Nephron (organoid): ENCODE results near the gene RYR3.

Source experiments
- H3K27ac Mint-ChIP-seq, 3 experiments: 2 replicates each; pipeline ENCODE4 v1.8.0; 2020; ENCODE audit warnings: mixed read lengths in 3 of 3, mild to moderate bottlenecking in 2 of 3, moderate library complexity in 1 of 3
- H3K27me3 Mint-ChIP-seq: 2 replicates; pipeline ENCODE4 v1.8.0; 2021; ENCODE audit warnings: low read depth, mild to moderate bottlenecking, moderate library complexity, mixed read lengths
- H3K36me3 Mint-ChIP-seq: 2 replicates; pipeline ENCODE4 v1.8.0; 2020; ENCODE audit warnings: low read depth, mixed read lengths
- H3K4me1 Mint-ChIP-seq: 2 replicates; pipeline ENCODE4 v1.8.0; 2020; ENCODE audit warnings: mixed read lengths
- H3K4me3 Mint-ChIP-seq, 3 experiments: 2 replicates each; pipeline ENCODE4 v1.8.0; 2020; ENCODE audit warnings: mild to moderate bottlenecking in 3 of 3, mixed read lengths in 3 of 3, moderate library complexity in 2 of 3
- H3K9me3 Mint-ChIP-seq: 2 replicates; pipeline ENCODE4 v1.8.0; 2020; ENCODE audit warnings: mixed read lengths
- TF ChIP-seq, protein P1 (sequence below), 3 experiments: fragments of 200-600 bp; sonication (generic); IDR thresholded peaks; one replicate each; pipeline ENCODE4 v1.5.0; 2021; ENCODE audit warnings: antibody characterized with exemption in 3 of 3; ENCODE audit not compliant: unreplicated experiment in 3 of 3

Gene RYR3

DNA sequence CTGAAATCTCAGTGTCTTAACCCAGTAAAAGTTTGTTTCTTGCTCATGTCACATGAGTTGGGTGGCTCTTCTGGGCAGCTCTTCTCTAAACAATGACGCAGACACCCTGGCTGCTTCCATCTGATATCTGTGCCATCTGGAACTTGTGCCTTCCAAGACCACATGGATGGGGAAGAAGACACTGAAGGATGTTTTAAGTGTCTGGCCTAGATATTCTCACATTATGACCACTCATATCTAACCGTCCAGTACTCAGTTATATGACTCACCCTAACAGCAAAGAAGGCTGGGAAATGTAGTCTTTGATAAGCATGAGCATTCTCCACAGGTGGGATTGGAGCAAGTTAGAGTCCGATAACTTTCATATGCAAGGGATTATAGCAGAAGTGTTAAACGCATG lies 66.4 kb downstream of the RYR3 start:
- no peak overlapping the region for H3K4me3 Mint-ChIP-seq
- peaks cover 6% of the 10 kb centered on the region for H3K4me1 Mint-ChIP-seq
- TF ChIP-seq, protein P1, sequence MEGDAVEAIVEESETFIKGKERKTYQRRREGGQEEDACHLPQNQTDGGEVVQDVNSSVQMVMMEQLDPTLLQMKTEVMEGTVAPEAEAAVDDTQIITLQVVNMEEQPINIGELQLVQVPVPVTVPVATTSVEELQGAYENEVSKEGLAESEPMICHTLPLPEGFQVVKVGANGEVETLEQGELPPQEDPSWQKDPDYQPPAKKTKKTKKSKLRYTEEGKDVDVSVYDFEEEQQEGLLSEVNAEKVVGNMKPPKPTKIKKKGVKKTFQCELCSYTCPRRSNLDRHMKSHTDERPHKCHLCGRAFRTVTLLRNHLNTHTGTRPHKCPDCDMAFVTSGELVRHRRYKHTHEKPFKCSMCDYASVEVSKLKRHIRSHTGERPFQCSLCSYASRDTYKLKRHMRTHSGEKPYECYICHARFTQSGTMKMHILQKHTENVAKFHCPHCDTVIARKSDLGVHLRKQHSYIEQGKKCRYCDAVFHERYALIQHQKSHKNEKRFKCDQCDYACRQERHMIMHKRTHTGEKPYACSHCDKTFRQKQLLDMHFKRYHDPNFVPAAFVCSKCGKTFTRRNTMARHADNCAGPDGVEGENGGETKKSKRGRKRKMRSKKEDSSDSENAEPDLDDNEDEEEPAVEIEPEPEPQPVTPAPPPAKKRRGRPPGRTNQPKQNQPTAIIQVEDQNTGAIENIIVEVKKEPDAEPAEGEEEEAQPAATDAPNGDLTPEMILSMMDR (IDR thresholded peaks at IDR 0.05; ENCODE audit: unreplicated experiment in 3 of 3), result no peak
- H3K9me3 Mint-ChIP-seq, result no peaks in the 10 kb centered on the region
- no peaks in the 10 kb centered on the region for H3K36me3 Mint-ChIP-seq
- H3K27ac Mint-ChIP-seq, result no peak overlapping the region
- H3K27me3 Mint-ChIP-seq, result peaks cover 4% of the 10 kb centered on the region

DNA sequence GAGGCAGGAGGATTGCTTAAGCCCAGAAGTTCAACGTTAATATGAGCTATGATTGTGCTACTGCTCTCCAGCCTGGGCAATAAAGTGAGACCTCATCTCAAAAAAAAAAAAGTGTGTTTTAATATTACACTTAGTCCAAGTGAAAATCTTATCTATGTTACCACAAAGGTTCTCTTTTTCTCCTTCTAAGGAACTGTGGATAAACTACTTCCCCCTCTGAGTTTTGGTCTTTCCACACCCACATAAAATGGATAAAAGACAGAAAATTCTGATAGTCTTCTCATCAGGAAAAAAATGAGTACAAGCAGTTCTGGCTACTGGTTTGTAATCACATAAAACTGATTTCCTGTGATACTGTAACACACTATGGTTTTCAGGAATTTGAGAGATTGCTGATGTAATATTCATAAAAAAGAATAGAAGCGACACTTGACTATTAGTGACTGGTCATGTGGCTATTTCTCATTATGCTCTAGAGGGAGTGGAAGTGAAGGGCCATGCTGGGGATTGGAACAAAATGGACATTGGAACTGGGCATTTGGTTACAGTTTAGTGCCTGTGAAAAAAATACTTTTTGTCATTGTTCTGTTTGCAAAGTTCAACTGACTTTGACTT lies 68.2 kb downstream of the RYR3 start:
- H3K9me3 Mint-ChIP-seq, result no peaks in the 10 kb centered on the region
- peaks cover 5% of the 10 kb centered on the region for H3K4me1 Mint-ChIP-seq
- no peaks in the 10 kb centered on the region for H3K27me3 Mint-ChIP-seq
- H3K27ac Mint-ChIP-seq, result no peak overlapping the region
- TF ChIP-seq, protein P1 (IDR thresholded peaks at IDR 0.05; ENCODE audit: unreplicated experiment in 3 of 3), result no peak
- no peaks in the 10 kb centered on the region for H3K36me3 Mint-ChIP-seq
- H3K4me3 Mint-ChIP-seq, result no peak overlapping the region

DNA sequence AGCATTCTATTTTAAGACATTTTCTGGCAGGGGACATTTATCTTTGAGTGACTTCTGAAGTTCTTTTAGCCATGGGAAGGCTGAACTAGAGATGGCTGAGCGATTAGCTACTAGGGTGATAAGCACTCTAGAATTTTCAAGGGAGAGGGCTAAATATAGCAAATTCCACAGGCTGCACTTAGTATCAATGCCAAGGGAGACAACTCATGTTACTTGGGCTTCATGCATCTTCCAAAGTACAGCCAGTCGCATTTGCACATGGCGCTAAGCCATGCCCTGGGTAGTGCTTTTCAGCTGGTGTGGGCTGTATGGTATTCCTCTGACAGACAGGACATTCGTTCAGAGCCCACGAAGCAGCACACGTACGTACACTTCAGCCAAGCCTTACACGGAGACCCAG lies 69.6 kb downstream of the RYR3 start:
- no peaks in the 10 kb centered on the region for H3K9me3 Mint-ChIP-seq
- H3K36me3 Mint-ChIP-seq, result no peaks in the 10 kb centered on the region
- TF ChIP-seq, protein P1 (IDR thresholded peaks at IDR 0.05; ENCODE audit: unreplicated experiment in 3 of 3), result no peak
- H3K4me3 Mint-ChIP-seq, result no peak overlapping the region
- H3K27me3 Mint-ChIP-seq, result no peaks in the 10 kb centered on the region
- H3K4me1 Mint-ChIP-seq, result no peaks in the 10 kb centered on the region
- H3K27ac Mint-ChIP-seq, result no peak overlapping the region

DNA sequence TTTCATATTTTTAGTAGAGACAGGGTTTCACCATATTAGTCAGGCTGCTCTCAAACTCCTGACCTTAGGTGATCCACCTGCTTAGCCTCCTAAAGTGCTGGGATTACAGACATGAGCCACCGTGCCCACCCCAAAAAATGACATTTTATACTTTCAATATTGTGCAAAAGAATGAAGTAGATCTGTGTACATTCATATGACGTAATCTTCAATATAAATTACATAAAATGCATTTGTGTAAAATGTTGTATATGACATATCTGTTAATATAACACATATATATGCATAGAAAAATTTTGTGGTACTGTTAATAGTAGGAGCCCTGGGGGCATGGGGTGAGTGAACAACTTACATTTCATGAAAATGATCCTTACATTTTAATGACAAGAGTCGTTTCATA lies 71.7 kb downstream of the RYR3 start:
- Mint-ChIP-seq H3K4me3 (no peak overlapping the region), H3K27me3 (no peaks in the 10 kb centered on the region), H3K9me3 (no peaks in the 10 kb centered on the region), H3K36me3 (no peaks in the 10 kb centered on the region), H3K4me1 (no peaks in the 10 kb centered on the region), H3K27ac (no peak overlapping the region)
- TF ChIP-seq, protein P1 (IDR thresholded peaks at IDR 0.05; ENCODE audit: unreplicated experiment in 3 of 3), result no peak

DNA sequence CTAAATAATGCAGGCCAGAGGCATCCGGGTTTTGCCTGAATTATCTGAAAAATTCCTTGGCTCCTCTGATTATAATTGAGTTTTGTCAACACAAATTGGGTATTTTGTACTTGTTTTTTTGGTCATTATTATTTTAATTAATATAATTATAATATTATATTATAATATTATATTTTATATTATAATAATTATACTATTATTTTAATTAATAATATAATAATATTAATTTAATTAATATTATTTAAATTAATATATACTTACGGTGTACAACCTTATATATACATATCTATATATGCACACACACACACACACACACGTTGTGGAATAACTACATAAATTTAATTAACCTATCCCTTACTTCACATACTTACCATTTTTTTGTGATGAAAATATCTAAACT lies 73.5 kb downstream of the RYR3 start:
- H3K4me3 Mint-ChIP-seq, result no peak overlapping the region
- no peaks in the 10 kb centered on the region for H3K36me3 Mint-ChIP-seq
- H3K9me3 Mint-ChIP-seq, result no peaks in the 10 kb centered on the region
- TF ChIP-seq, protein P1 (IDR thresholded peaks at IDR 0.05; ENCODE audit: unreplicated experiment in 3 of 3), result no peak
- H3K27me3 Mint-ChIP-seq, result no peaks in the 10 kb centered on the region
- H3K4me1 Mint-ChIP-seq, result no peaks in the 10 kb centered on the region
- H3K27ac Mint-ChIP-seq, result no peak overlapping the region

DNA sequence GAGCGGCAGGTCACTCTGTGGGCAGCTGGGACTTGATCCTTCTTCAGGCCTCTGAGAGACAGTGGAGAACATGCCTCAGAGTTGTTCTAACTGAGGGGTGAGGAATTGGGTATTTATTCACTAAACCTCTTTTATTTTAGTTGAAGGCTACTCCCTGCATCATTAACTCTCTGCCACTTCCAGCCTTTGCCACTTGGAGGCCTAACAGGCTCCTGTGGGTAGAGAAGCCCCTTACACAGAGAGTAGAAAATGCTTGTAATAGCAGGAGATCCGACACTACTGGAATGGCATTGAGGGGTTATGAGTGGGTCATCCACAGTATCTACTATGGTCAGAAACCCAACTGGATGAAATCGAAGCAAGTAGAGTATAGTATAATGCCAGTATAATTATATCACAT lies 81.7 kb downstream of the RYR3 start:
- no peak overlapping the region for H3K27ac Mint-ChIP-seq
- H3K4me3 Mint-ChIP-seq, result no peak overlapping the region
- no peaks in the 10 kb centered on the region for H3K9me3 Mint-ChIP-seq
- no peaks in the 10 kb centered on the region for H3K27me3 Mint-ChIP-seq
- TF ChIP-seq, protein P1 (IDR thresholded peaks at IDR 0.05; ENCODE audit: unreplicated experiment in 3 of 3), result no peak
- H3K4me1 Mint-ChIP-seq, result peaks cover 37% of the 10 kb centered on the region
- H3K36me3 Mint-ChIP-seq, result no peaks in the 10 kb centered on the region
